Measurements from ENCODE around the gene REEP1. TPM values are rescaled to one million over a fixed set of nuclear protein-coding genes. Genes with fewer than 3 reads are reported as not detected.

Gene REEP1, protein sequence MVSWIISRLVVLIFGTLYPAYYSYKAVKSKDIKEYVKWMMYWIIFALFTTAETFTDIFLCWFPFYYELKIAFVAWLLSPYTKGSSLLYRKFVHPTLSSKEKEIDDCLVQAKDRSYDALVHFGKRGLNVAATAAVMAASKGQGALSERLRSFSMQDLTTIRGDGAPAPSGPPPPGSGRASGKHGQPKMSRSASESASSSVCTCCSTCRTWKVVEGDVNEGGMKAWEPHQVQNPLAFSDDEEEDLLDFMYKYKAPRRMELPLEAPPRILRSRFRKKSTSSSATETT
- 0.13 and 0.40 TPM in 2 replicates for total RNA-seq

DNA sequence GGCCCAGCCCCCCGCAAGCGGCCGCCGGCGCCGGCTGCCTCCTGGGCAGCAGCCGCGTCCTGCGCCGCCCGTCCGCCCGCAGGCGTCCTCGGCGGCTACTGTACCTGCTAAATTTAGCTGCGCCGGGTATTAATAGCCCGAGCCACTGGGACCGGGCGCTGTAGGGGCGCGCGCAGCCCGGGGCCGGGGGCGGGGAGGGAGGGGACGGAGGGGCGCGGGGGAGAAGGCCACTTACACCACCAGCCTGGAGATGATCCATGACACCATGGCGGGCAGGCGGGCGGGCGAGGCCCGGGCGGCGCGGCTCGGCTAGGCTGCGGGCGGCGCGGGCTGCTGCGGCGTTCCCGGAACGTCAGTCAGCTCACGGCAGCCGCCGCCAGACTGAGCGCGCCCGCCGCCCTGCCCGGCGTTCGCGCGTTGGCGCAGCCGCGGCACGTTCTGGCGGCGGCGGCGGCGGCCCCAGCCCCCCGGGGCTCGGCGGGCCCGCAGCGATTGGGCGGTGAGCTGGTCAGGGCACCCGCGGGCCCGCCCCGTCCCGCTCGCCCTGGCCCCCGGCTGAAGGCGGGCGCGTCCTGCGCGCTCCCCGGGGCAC lies at the start of gene REEP1:
REEP1 (minus strand) TSS at position 383 of the 592 bp plus-strand sequence; CDS start at position 267, 116 bp downstream.

DNA sequence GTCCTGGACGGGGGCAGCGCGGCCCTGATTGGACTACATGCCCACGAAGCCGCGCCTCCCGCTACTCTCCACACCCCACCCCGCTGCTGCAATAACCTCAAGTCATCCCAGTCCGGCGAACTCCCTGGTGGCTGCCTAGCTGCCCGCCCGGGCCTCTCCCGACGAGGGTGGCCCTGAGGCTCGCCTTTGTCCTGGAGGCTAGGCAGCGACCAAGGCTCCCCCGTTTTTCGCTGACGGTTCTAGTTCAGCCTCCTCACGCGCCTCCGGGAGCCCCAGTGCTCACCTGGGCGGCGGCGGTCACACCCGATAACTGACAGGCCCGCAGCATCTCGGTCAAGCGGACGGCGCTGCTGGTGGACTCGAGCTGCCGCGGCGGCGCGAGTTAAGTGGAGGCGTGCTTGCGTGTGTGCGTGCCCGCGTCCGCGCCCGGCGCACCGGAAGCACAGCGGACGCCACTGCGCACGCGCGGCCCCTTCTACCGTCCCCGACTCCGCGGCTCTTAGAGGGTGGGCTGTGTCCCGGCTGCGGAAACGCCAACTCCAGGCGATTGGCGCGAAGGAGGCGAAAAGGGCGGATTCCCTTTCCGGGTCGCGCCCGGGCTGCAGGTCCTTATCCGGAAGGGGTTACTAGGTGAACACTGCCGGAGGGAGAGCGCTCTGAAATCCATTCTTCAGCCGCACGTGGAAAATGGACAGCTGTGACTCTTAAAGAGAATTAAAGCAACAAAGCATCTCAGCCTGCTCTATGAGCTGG lies 142.2 kb downstream of the REEP1 start, which contains the start of gene IMMT:
IMMT (minus strand) TSS at position 408 of the 753 bp plus-strand sequence; CDS start at position 328, 80 bp downstream.

Other genes starting within 250 kb of the REEP1 start
- gene POLR1A, start 231.7 kb downstream of the REEP1 start, total RNA-seq: 17.3 and 22.8 TPM in 2 replicates
- 23.5 and 62.7 TPM in 2 replicates for gene PTCD3, start 231.4 kb downstream of the REEP1 start, total RNA-seq
- gene IMMT, start 142.2 kb downstream of the REEP1 start, total RNA-seq: 58.2 and 75.6 TPM in 2 replicates
- 24.9 and 33.0 TPM in 2 replicates for gene MRPL35, start 138.2 kb downstream of the REEP1 start, total RNA-seq
- 11.6 and 33.5 TPM in 2 replicates for gene KDM3A, start 103.7 kb upstream of the REEP1 start, total RNA-seq
- gene CHMP3, start 225.8 kb upstream of the REEP1 start, total RNA-seq: 45.9 and 47.1 TPM in 2 replicates

Measured in epithelial cell of alveolus of lung (primary cell).